DMS53 treated with DMSO at 0.1 percent for 48 hours (cell line): ENCODE results near the gene EEIG1.

ENCODE experiments used
- DNase-seq: peaks from one replicate; lab custom pipeline; 2025; ENCODE audit not compliant: unreplicated experiment; lab: John Stamatoyannopoulos, UW

EEIG1 gene

DNA sequence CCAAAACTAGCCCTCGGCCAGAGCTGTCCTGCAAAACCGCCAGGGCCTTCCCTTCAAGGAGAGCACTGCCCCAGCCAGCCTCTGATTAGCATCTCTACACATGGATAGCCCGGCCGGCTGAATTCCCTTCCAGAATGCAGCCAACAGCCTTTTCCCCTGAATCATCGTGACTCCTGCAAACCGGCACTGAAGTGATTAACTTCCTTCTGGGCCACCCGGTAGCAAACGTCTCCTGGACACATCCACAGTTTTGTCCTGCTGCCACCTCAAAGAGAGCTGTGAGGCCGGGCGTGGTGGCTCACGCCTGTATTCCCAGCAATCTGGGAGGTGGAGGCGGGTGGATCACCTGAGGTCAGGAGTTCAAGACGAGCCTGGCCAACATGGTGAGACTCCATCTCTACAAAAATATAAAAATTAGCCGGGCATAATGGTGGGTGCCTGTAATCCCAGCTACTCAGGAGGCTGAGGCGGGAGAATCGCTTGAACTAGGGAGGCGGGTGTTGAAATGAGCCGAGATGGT, 21.1 kb upstream of the EEIG1 start:
- no peak for DNase-seq

DNA sequence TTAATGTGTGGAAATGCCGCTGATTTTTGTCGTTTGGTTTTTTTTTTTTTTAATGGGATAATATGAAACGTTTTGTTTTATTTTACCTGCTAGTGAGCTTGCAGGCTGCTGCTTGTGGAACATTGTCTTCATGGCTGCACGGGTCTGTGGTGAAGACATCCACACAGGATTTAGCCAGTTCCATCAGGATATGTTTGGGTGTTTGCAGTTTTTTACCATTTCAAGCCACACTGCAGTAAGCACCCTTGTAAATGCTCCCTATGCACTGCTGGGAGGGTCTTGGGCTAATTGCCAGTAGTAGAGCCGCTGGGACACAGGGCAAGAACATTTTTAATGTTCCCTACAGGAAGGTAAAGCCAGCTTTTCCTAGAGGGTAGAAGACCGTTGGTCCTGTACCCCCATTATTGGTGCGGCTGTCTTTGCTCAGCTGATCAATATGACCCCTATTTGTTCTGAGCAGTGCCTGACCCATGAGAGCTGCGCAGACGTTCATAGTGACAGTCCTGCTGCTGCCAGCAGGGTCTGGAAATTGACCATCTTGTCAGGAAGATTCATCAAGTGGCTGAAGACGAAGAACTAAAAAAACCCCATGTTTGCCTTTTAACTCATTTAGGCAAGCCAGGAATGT, 20.5 kb upstream of the EEIG1 start:
- no peak for DNase-seq

- no peak for DNase-seq
Observed at GRCh38 chr9:127999461-127999860, 18.7 kb upstream of the EEIG1 start.

DNA sequence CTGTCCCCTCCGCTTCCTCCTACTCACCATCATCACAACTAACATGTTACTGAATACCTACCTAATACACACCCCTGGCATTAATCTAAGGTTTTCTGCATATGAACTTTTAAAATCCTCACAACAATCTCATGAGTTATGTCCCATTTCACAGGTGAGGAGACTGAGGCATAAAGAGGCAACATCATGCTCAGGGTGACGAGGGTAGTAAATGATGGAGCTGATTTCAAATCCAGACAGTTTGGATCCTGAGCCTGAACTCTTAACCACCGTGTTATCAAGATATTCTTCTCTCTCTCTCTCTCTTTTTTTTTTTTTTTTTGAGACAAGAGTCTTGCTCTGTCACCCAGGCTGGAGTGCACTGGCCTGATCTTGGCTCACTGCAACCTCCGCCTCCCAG, 12.9 kb upstream of the EEIG1 start:
- DNase-seq = no peak

DNA sequence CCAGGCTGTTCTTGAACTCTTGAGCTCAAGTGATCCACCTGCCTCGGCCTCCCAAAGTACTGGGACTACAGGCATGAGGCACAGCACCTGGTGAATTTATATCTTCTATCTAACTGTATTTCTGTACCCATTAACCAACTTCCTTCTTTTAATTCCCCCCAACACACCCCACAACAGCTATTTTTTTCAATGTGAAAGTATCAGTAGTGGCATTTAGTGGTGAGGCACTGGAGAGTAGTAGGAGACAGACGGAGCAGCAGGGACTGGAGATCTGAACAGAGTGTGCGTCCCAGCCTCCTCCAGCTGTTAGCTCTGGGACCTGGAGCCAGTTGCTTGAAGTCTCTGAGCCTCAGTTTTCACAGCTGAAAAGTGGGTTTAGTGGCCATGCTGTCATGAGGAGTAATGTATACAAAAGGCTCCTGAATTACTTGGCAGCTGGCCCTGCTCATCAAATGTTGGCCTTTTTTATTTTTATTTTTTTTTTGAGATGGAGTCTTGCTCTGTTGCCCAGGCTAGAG, 11.0 kb upstream of the EEIG1 start:
- DNase-seq = no peak

- DNase-seq = peak; percentile 77
Observed at GRCh38 chr9:127991017-127991756, 10.4 kb upstream of the EEIG1 start.

DNA sequence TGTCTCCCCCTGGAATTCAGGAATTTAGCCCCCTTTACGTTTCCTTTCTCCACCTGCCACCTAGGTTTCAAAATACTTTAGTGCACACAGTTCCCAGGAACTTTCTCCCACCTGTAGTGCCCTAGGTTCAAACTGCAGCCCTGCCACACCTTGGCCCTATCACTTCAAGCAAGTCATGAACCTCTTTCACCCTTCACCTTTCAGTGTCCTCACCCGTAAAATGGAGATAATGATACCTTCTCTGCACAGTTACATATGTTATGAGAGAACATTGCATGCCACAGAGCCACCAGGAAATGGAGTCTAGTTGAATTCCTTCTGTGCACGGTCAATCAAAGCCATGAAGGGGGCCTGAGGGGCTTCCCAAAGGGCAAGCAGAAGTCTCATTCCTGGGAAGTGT, 9.8 kb upstream of the EEIG1 start:
- no peak for DNase-seq

DNA sequence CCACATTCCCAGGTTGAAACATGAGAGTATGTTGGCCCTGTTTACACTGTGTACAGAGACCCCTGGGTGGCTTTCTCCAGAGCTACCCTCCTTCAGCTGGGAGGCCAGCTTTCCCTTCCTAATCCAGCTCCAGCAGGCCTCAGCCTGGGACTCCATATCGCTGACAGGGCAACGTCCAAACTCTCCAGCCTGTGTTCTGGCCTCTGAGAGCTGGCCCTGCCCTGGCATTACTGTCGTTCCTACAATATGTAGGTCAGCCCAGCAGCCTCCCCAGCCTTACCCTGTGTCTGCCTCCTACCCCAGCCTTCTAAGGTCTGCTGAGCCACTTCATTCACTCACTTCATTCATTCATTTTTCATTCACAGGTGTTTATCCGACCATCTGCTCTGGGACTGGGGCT, 8.3 kb upstream of the EEIG1 start:
- no peak for DNase-seq

GRCh38 chr9:127987103-127987614, 6.4 kb upstream of the EEIG1 start:
- peak; percentile 56 for DNase-seq

GRCh38 chr9:127985011-127985410, 4.2 kb upstream of the EEIG1 start:
- no peak for DNase-seq

GRCh38 chr9:127983847-127984289, 3.1 kb upstream of the EEIG1 start:
- no peak for DNase-seq

DNA sequence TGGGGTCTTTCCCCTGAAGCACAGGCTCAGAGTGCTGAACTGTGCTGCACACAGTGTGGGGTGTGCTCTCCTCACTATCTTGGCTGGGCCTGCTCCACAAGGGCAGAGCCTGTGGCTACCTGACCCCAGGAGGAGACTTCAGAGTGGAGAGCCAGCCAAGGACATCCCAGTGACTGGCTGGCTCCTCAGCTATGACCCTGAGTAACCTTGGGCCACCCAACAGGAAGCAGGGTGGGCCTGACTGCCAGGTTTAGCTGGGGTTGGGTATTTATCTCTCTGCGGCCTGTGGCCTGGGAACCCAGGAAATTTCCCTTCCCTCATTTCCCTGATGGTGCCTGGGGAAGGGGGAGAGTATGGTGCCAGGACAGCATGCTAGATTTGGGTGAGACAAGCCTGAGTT, 2.1 kb upstream of the EEIG1 start:
- no peak for DNase-seq

GRCh38 chr9:127981559-127982121, 851 bp upstream of the EEIG1 start:
- DNase-seq = no peak

- DNase-seq = peak; percentile 44
Observed at GRCh38 chr9:127980060-127980705, 606 bp downstream of the EEIG1 start.

GRCh38 chr9:127979333-127980059, 1.3 kb downstream of the EEIG1 start:
- DNase-seq = peak; percentile 61

GRCh38 chr9:127979015-127979332, 1.8 kb downstream of the EEIG1 start:
- no peak for DNase-seq

GRCh38 chr9:127977884-127978647, 2.7 kb downstream of the EEIG1 start:
- DNase-seq = no peak

GRCh38 chr9:127977009-127977883, 3.5 kb downstream of the EEIG1 start:
- peak; percentile 28 for DNase-seq

DNA sequence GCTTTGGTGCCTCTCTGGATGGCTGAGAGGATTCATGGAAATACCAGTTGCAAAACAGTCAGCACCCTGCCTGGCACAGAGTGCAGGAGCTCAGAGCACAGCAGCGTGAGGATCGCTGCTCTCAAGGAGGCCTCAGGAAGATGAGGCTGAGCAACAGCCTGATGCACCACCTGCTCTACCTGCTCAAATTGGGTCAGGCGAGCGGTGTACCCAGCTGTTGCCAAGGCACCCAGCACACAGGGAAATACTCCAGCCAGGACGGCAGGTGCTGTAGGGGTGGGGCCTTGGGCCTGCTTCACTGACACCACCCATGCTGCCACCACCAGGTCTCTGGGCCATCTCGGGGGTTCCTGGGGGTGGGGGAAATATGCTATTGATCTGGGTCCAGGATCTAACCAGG, 4.3 kb downstream of the EEIG1 start:
- peak; percentile 90 for DNase-seq
